Measurements from ENCODE around the gene UBTF.
"Not testable (repeated sequence)": the region's sequence is repeated elsewhere in the genome, so short reads cannot be mapped to it uniquely, and the experiment has no call there.

The UBTF gene

DNA sequence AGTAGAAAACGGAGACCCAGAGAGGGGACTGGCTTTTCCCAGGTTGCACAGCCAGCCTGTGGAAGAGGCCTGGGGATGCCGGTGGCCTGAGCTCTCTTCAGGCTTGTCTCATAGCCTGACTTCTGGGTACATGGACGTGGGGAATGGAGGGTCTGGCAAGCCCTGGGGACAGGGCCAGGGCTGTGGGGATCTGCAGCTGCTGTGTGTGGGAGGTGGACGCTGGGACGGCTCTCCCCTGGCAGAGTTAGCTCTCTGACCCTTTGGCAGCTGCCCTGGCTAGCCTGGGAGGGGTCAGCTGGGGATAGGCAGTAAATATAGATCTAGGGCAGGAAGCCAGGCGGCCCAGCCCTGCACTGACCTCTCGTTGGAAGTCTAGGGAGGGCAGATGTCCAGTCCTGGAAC lies 28.0 kb upstream of the UBTF start:
- Histone ChIP-seq H3K4me1 (ENCODE audit: control insufficient read depth in 2 of 2, insufficient read depth in 2 of 2, low read length in 2 of 2) (peaks cover 8 to 24% of the 10 kb centered on the region in 2 donors), H3K9me3 (ENCODE audit: control insufficient read depth in 2 of 2, low read length in 2 of 2) (no peaks in the 10 kb centered on the region), H3K9ac (ENCODE audit: low read depth in 1 of 2, low read length in 2 of 2) (no peak overlapping the region), H3K36me3 (ENCODE audit: control insufficient read depth in 2 of 2, insufficient read depth in 2 of 2, low read length in 2 of 2) (no peaks in the 10 kb centered on the region), H3K4me3 (ENCODE audit: low read length in 2 of 2) (no peak overlapping the region), H3K27me3 (ENCODE audit: control insufficient read depth in 2 of 2, insufficient read depth in 2 of 2, low read length in 2 of 2) (no peaks in the 10 kb centered on the region), H3K27ac (ENCODE audit: low read depth in 2 of 2, low read length in 2 of 2) (no peak overlapping the region)

DNA sequence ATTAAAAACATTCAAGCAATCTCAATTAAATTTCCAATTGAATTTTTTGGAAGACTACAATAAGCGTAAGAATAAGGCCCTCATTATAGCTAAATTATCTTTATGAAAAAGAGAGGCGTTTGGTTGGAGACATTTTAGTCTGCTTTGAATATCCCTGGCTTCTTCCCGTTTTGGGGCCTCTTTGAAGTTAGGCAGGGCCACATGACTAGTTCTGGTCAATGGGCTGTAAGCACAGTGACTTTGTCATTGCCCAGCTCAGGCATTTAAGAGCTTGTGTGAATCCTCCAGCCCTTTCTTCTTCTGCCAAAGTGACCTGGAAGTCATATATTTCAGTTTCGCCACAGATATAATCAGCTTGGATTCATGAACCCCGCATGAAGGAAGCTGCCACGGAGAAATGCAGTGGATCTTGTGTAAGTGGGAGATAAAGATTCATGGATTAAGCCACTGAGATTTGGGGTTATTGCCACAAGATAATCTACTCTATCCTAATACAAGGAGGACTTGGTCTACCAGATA lies 21.7 kb upstream of the UBTF start:
- no peaks in the 10 kb centered on the region for H3K27me3 ChIP-seq (ENCODE audit: control insufficient read depth in 2 of 2, insufficient read depth in 2 of 2, low read length in 2 of 2)

DNA sequence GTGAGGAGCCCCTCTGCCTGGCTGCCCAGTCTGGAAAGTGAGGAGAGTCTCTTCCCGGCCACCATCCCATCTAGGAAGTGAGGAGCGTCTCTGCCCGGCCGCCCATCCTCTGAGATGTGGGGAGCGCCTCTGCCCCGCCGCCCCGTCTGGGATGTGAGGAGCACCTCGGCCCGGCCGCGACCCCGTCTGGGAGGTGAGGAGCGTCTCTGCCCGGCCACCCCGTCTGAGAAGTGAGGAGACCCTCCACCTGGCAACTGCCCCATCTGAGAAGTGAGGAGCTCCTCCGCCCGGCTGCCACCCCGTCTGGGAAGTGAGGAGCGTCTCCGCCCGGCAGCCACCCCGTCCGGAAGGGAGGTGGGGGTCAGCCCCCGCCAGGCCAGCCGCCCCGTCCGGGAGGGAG lies 18.4 kb upstream of the UBTF start:
- H3K4me3 ChIP-seq (ENCODE audit: low read length in 2 of 2); H3K27ac ChIP-seq (ENCODE audit: low read depth in 2 of 2, low read length in 2 of 2); H3K27me3 ChIP-seq (ENCODE audit: control insufficient read depth in 2 of 2, insufficient read depth in 2 of 2, low read length in 2 of 2); H3K4me1 ChIP-seq (ENCODE audit: control insufficient read depth in 2 of 2, insufficient read depth in 2 of 2, low read length in 2 of 2); H3K9me3 ChIP-seq (ENCODE audit: control insufficient read depth in 2 of 2, low read length in 2 of 2); H3K36me3 ChIP-seq (ENCODE audit: control insufficient read depth in 2 of 2, insufficient read depth in 2 of 2, low read length in 2 of 2); H3K9ac ChIP-seq (ENCODE audit: low read depth in 1 of 2, low read length in 2 of 2): not testable (repeated sequence)

More for the DNA sequence above, 21.7 kb upstream of the UBTF start:
- no peak overlapping the region for H3K27ac ChIP-seq (ENCODE audit: low read depth in 2 of 2, low read length in 2 of 2)
- H3K4me3 ChIP-seq (ENCODE audit: low read length in 2 of 2) = no peak overlapping the region
- H3K9me3 ChIP-seq (ENCODE audit: control insufficient read depth in 2 of 2, low read length in 2 of 2) = no peaks in the 10 kb centered on the region
- H3K4me1 ChIP-seq (ENCODE audit: control insufficient read depth in 2 of 2, insufficient read depth in 2 of 2, low read length in 2 of 2) = peaks cover 7% of the 10 kb centered on the region in 2 donors
- H3K9ac ChIP-seq (ENCODE audit: low read depth in 1 of 2, low read length in 2 of 2) = no peak overlapping the region
- H3K36me3 ChIP-seq (ENCODE audit: control insufficient read depth in 2 of 2, insufficient read depth in 2 of 2, low read length in 2 of 2) = no peaks in the 10 kb centered on the region

DNA sequence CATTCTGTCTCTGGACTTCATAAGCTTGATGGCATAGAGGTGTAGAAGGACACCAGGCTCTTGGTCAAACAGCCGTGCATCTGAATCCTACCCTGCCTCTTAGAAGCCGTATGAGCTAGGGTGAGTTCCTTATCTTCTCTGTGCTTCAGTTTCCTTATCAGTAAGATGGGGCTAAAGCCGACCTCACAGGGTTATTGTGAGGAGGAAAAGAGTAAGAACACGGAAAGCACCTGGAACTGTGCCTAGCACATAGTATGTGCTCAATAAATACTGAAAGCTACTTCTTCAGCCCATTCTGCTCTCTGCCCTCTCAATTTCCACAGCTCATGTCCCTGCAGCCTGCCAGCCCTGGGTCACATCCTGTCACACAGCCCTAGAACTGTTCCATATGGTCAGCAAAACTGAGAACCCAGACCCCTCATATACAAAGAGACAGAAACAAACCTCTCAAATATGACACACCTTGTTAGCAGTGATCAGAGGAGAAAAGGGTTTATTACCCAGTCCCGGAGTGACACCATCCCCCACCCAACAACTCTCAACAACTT lies 17.0 kb upstream of the UBTF start:
- Histone ChIP-seq H3K27ac (ENCODE audit: low read depth in 2 of 2, low read length in 2 of 2) (no peak overlapping the region), H3K36me3 (ENCODE audit: control insufficient read depth in 2 of 2, insufficient read depth in 2 of 2, low read length in 2 of 2) (no peaks in the 10 kb centered on the region), H3K4me3 (ENCODE audit: low read length in 2 of 2) (no peak overlapping the region), H3K9me3 (ENCODE audit: control insufficient read depth in 2 of 2, low read length in 2 of 2) (no peaks in the 10 kb centered on the region), H3K27me3 (ENCODE audit: control insufficient read depth in 2 of 2, insufficient read depth in 2 of 2, low read length in 2 of 2) (no peaks in the 10 kb centered on the region), H3K9ac (ENCODE audit: low read depth in 1 of 2, low read length in 2 of 2) (no peak overlapping the region), H3K4me1 (ENCODE audit: control insufficient read depth in 2 of 2, insufficient read depth in 2 of 2, low read length in 2 of 2) (no peaks in the 10 kb centered on the region)

DNA sequence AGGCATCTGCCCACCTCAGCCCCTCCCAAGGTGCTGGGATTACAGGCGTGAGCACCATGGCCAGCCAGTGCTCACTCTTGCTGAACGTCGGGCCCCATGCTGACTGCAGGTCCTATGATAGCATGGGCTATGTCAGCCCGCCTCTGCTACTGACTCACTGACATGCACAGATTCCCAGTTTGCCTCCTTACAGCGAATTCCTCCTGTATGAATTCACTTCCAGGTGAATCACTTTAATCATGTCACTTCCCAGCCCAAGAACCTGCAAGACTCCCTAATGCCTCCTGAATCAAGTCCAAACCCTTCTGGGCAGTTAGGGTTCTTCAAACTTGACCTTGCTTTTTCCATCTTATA lies 16.1 kb upstream of the UBTF start:
- Histone ChIP-seq H3K4me3 (ENCODE audit: low read length in 2 of 2) (no peak overlapping the region), H3K4me1 (ENCODE audit: control insufficient read depth in 2 of 2, insufficient read depth in 2 of 2, low read length in 2 of 2) (no peaks in the 10 kb centered on the region), H3K27ac (ENCODE audit: low read depth in 2 of 2, low read length in 2 of 2) (no peak overlapping the region), H3K9me3 (ENCODE audit: control insufficient read depth in 2 of 2, low read length in 2 of 2) (no peaks in the 10 kb centered on the region), H3K9ac (ENCODE audit: low read depth in 1 of 2, low read length in 2 of 2) (no peak overlapping the region), H3K36me3 (ENCODE audit: control insufficient read depth in 2 of 2, insufficient read depth in 2 of 2, low read length in 2 of 2) (no peaks in the 10 kb centered on the region), H3K27me3 (ENCODE audit: control insufficient read depth in 2 of 2, insufficient read depth in 2 of 2, low read length in 2 of 2) (no peaks in the 10 kb centered on the region)

DNA sequence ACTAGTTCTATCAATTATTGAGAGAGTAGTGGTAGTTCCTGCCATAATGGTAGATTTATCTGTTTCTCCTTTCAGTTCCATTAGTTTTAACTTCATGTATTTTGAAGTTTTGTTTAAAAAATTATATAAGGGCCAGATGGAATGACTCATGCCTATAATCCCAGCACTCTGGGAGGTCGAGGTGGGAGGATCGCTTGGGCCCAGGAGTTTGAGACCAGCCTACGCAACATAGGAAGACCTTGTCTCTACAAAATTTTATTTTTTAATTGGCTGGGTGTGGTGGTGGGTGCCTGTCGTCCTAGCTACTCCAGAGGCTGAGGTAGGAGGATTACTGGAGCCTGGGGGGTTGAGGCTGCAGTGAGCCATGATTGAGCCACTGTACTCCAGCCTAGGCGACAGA lies 14.1 kb upstream of the UBTF start:
- Histone ChIP-seq H3K36me3 (ENCODE audit: control insufficient read depth in 2 of 2, insufficient read depth in 2 of 2, low read length in 2 of 2) (no peaks in the 10 kb centered on the region), H3K27me3 (ENCODE audit: control insufficient read depth in 2 of 2, insufficient read depth in 2 of 2, low read length in 2 of 2) (no peaks in the 10 kb centered on the region), H3K9me3 (ENCODE audit: control insufficient read depth in 2 of 2, low read length in 2 of 2) (no peaks in the 10 kb centered on the region), H3K27ac (ENCODE audit: low read depth in 2 of 2, low read length in 2 of 2) (no peak overlapping the region), H3K4me1 (ENCODE audit: control insufficient read depth in 2 of 2, insufficient read depth in 2 of 2, low read length in 2 of 2) (no peaks in the 10 kb centered on the region), H3K4me3 (ENCODE audit: low read length in 2 of 2) (no peak overlapping the region), H3K9ac (ENCODE audit: low read depth in 1 of 2, low read length in 2 of 2) (no peak overlapping the region)

DNA sequence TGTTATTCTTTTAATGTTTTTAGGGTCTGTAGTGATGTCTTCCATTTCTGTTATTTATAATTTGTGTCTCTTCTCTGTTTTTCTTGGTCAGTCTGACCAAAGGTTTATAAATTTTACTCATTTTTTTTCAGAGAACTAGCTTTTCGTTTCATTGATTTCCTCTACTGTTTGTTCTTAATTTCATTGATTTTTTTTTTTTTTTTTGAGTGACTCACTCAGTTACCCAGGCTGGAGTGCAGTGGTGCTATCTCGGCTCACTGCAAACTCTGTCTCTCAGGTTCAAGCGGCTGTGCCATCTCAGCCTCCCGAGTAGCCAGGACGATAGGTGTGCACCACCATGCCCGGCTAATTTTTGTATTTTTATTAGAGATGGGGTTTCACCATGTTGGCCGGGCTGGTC lies 12.6 kb upstream of the UBTF start:
- Histone ChIP-seq H3K9ac (ENCODE audit: low read depth in 1 of 2, low read length in 2 of 2) (no peak overlapping the region), H3K27ac (ENCODE audit: low read depth in 2 of 2, low read length in 2 of 2) (no peak overlapping the region), H3K36me3 (ENCODE audit: control insufficient read depth in 2 of 2, insufficient read depth in 2 of 2, low read length in 2 of 2) (no peaks in the 10 kb centered on the region), H3K4me3 (ENCODE audit: low read length in 2 of 2) (no peak overlapping the region), H3K9me3 (ENCODE audit: control insufficient read depth in 2 of 2, low read length in 2 of 2) (no peaks in the 10 kb centered on the region), H3K4me1 (ENCODE audit: control insufficient read depth in 2 of 2, insufficient read depth in 2 of 2, low read length in 2 of 2) (no peaks in the 10 kb centered on the region), H3K27me3 (ENCODE audit: control insufficient read depth in 2 of 2, insufficient read depth in 2 of 2, low read length in 2 of 2) (no peaks in the 10 kb centered on the region)

DNA sequence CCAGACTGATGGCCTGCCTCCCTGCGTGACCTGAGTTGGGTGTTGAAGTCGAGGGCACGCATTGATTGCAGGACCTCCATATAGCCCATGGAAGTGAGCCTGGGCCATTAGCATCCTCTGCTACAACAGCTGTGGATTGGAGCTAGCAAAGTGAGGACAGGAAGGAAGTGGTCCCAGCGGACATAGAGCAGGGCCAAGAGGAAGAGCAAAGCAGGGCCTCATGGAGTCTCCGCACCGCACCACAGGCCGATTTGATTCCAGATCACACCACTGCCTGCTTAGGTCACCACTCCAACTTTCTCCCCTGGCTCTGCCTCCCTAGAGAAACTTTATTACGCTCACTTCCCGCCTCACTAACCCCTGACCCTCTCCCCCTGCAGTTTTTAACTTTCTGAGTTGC lies 10.7 kb upstream of the UBTF start:
- Histone ChIP-seq H3K4me1 (ENCODE audit: control insufficient read depth in 2 of 2, insufficient read depth in 2 of 2, low read length in 2 of 2) (no peaks in the 10 kb centered on the region), H3K9ac (ENCODE audit: low read depth in 1 of 2, low read length in 2 of 2) (no peak overlapping the region), H3K27ac (ENCODE audit: low read depth in 2 of 2, low read length in 2 of 2) (no peak overlapping the region), H3K4me3 (ENCODE audit: low read length in 2 of 2) (no peak overlapping the region), H3K27me3 (ENCODE audit: control insufficient read depth in 2 of 2, insufficient read depth in 2 of 2, low read length in 2 of 2) (no peaks in the 10 kb centered on the region), H3K36me3 (ENCODE audit: control insufficient read depth in 2 of 2, insufficient read depth in 2 of 2, low read length in 2 of 2) (no peaks in the 10 kb centered on the region), H3K9me3 (ENCODE audit: control insufficient read depth in 2 of 2, low read length in 2 of 2) (no peaks in the 10 kb centered on the region)

DNA sequence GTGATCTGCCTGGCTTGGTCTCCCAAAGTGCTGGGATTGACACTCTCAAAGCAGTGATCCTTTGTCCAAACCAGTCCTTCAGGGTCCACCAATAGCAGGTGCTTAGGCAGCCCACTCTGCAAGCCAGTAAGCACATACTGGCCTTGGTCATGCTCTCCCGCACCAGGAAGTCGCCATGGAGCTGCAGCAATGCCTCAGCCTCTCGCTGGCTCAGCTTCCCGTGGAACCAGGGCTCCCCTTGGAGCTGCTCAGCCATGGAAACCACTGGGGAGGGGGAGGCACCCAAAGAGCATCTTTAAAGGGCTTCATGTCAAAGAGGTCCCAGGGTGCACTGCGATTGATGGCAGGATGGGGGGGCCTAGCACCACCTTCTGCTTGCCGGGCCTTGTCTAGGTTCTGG lies 9.6 kb upstream of the UBTF start:
- Histone ChIP-seq H3K9ac (ENCODE audit: low read depth in 1 of 2, low read length in 2 of 2) (no peak overlapping the region), H3K27me3 (ENCODE audit: control insufficient read depth in 2 of 2, insufficient read depth in 2 of 2, low read length in 2 of 2) (no peaks in the 10 kb centered on the region), H3K4me1 (ENCODE audit: control insufficient read depth in 2 of 2, insufficient read depth in 2 of 2, low read length in 2 of 2) (no peaks in the 10 kb centered on the region), H3K27ac (ENCODE audit: low read depth in 2 of 2, low read length in 2 of 2) (no peak overlapping the region), H3K36me3 (ENCODE audit: control insufficient read depth in 2 of 2, insufficient read depth in 2 of 2, low read length in 2 of 2) (no peaks in the 10 kb centered on the region), H3K9me3 (ENCODE audit: control insufficient read depth in 2 of 2, low read length in 2 of 2) (no peaks in the 10 kb centered on the region), H3K4me3 (ENCODE audit: low read length in 2 of 2) (no peak overlapping the region)

DNA sequence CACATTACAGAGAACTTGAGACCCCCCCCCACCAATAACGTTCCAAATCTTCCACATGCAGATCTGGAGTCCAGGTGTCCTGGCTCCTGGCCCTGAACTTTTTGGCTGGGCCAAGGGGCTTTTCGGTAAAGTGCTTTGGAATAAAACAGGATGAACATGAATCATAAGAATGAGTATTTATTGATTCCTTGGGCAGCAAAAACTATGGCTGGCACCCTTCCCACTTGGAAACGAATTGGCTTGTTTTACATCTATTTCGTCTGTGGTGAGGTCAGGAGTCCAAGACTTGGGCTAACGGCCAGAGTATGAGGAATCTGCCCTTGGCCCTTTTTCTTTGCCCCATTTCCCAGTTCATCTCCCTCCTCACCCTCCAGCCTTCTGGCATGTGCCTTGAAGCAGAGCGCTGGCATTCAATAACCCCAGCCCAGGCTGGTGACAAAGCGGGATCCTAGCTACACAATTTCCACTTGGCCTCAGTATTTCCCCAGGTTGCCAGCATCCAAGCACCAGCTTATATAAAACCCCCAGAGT lies 4.1 kb upstream of the UBTF start:
- H3K4me3 ChIP-seq (ENCODE audit: low read length in 2 of 2) = no peak overlapping the region
- H3K27me3 ChIP-seq (ENCODE audit: control insufficient read depth in 2 of 2, insufficient read depth in 2 of 2, low read length in 2 of 2) = no peaks in the 10 kb centered on the region
- H3K9me3 ChIP-seq (ENCODE audit: control insufficient read depth in 2 of 2, low read length in 2 of 2) = no peaks in the 10 kb centered on the region
- no peak overlapping the region for H3K9ac ChIP-seq (ENCODE audit: low read depth in 1 of 2, low read length in 2 of 2)
- H3K27ac ChIP-seq (ENCODE audit: low read depth in 2 of 2, low read length in 2 of 2) = no peak overlapping the region
- H3K4me1 ChIP-seq (ENCODE audit: control insufficient read depth in 2 of 2, insufficient read depth in 2 of 2, low read length in 2 of 2) = peaks cover 17 to 18% of the 10 kb centered on the region in 2 donors
- H3K36me3 ChIP-seq (ENCODE audit: control insufficient read depth in 2 of 2, insufficient read depth in 2 of 2, low read length in 2 of 2) = no peaks in the 10 kb centered on the region
